Activated T-helper 1 cell treated with Interleukin-2 at 50 U/mL for 16 hours (primary cell): Measurements from ENCODE around the gene VWC2.

Experiments
- DNase-seq: peaks from one replicate; pipeline ENCODE4 v3.0.0-alpha.2; 2020; ENCODE audit warnings: low read depth

VWC2 gene

GRCh38 chr7:49773218-49773935 is at the start of gene VWC2:
VWC2 (plus strand) TSS chr7:49773638; CDS start chr7:49775436, 1,798 bp downstream.
- no peak for DNase-seq

GRCh38 chr7:49724071-49724470 is 49.4 kb upstream of the VWC2 start:
- no peak for DNase-seq

- DNase-seq, result no peak
Observed at GRCh38 chr7:49731836-49732235, 41.6 kb upstream of the VWC2 start.

- no peak for DNase-seq
Observed at GRCh38 chr7:49762666-49763065, 10.8 kb upstream of the VWC2 start.

GRCh38 chr7:49763791-49764190 is 9.6 kb upstream of the VWC2 start:
- DNase-seq, result no peak

- DNase-seq, result no peak
Observed at GRCh38 chr7:49766966-49767365, 6.5 kb upstream of the VWC2 start.

GRCh38 chr7:49767719-49768118 is 5.7 kb upstream of the VWC2 start:
- DNase-seq, result no peak

- DNase-seq, result no peak
Observed at GRCh38 chr7:49768254-49768653, 5.2 kb upstream of the VWC2 start.

- DNase-seq, result no peak
Observed at GRCh38 chr7:49768835-49769234, 4.6 kb upstream of the VWC2 start.

- no peak for DNase-seq
Observed at GRCh38 chr7:49769285-49769857, 4.1 kb upstream of the VWC2 start.

- no peak for DNase-seq
Observed at GRCh38 chr7:49770838-49771237, 2.6 kb upstream of the VWC2 start.

- no peak for DNase-seq
Observed at GRCh38 chr7:49771427-49772176, 1.8 kb upstream of the VWC2 start.

GRCh38 chr7:49772916-49773217 is 571 bp upstream of the VWC2 start:
- DNase-seq, result no peak

GRCh38 chr7:49773936-49774458 is 559 bp downstream of the VWC2 start:
- no peak for DNase-seq

- DNase-seq, result no peak
Observed at GRCh38 chr7:49774459-49775064, 1.1 kb downstream of the VWC2 start.

GRCh38 chr7:49775065-49775948 is 1.9 kb downstream of the VWC2 start:
- no peak for DNase-seq

GRCh38 chr7:49775949-49776443 is 2.6 kb downstream of the VWC2 start:
- no peak for DNase-seq

GRCh38 chr7:49776994-49777393 is 3.6 kb downstream of the VWC2 start:
- DNase-seq, result no peak

- DNase-seq, result no peak
Observed at GRCh38 chr7:49778731-49779270, 5.4 kb downstream of the VWC2 start.

GRCh38 chr7:49780953-49781352 is 7.5 kb downstream of the VWC2 start:
- no peak for DNase-seq

GRCh38 chr7:49781996-49782395 is 8.6 kb downstream of the VWC2 start:
- no peak for DNase-seq
